HG02623 (cell line): ENCODE measurements around the gene KCNH5.

Experiments
- ATAC-seq: cut with Tn5 transposase; IDR thresholded peaks from one replicate; pipeline ENCODE4 v1.9.1; 2021; ENCODE audit warnings: moderate library complexity; ENCODE audit not compliant: unreplicated experiment

KCNH5 gene

DNA sequence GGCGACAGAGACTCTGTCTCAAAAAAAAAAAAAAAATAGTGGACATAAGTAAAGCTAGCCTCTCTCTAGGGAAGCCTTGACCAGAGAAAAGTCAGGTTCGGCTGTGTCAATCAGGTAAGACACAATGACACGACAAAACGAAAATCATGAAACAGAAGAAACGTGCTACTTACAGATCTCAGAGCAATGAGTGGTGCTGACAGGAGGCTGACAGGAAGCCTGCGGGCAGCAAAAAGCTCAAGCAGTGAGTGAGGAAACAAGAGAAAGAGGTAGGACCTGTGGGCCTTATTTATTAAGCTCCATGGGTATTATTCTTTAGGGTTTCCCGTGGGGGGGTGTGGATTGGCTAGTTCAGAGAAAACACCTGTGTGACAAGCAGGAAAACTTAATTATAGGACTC, 363.1 kb downstream of the KCNH5 start:
- ATAC-seq = no peak

DNA sequence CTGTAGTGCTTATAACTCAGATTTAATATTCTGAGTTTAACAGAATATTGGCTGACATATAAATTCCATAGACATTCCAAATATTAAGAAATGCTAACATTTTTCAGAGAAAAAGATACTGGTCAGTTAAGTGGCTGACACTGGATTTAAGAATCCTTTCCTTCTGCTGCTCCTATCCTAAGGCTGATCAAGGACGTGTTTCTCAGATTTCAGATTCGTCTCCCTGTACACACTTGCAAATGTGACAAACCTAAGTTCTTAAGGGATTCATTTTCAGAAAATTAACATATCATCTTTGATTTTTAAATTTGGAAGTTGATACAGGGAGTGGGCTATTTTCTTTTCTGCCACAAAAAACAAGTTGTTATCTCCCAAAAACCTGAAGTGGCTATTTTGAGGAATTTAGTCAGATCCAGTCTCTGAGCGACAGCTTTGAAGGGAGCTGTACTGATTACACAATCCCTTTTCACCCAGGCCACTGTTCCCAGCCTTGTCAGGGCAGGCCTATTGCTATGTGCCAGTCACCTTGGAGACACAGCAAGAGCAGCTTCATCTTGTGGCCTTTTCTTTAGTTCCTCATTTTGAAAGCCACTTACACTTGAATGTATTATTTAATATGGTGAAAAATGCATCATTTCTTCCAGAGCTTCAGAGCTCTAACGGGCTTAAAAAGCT, 370.6 kb downstream of the KCNH5 start:
- no peak for ATAC-seq

DNA sequence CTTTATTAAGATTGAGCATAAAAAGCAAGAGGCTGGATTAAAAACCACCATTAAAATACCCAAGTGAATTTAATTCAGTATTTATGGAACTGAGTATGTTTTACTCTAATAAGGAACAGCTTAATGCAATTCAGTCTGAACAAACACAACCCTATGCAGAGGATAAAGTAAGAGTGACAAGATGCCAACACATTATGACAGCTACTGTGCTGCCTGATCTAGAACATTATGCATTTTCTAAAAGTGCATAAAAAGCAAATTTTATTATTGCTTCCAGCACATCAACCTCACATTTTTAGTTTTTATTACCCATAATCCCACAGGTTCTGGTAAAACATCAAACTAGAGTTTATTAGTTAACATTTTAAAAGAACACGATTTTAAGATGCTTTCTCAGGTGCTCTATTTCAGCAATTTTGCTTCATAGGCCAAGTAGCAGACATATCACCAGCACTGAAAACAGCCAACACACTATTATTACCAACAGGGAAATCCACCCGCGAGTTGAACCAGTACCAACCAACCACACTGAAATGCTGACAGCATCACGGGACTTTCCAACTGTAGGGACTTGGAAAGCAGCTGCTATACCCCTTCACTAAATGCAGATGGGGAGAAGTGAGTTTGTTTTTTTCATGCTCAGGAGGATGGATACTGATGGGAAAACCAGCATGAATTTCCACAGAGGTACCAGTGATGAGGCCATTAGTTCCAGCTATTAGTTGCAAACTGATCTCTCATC, 372.1 kb downstream of the KCNH5 start:
- ATAC-seq = no peak

DNA sequence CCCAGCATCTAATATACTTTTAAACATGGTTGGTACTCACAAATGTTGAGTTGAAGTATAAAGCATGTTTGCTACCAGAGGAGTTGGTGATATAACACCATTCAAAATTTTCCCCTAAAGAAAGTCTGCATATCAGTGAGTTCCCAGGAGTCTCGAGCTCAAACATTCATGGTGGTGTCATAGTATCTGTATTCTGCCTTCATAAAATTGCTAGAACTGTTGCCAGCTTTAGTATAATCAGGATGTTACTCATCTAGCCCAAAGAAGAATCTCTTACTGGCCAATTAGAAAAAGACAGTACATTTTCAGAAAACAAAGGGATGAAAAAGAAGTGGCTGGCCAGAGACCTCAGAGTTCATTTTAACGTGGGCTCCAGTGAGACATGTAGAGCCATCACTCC, 374.7 kb downstream of the KCNH5 start:
- ATAC-seq = no peak

DNA sequence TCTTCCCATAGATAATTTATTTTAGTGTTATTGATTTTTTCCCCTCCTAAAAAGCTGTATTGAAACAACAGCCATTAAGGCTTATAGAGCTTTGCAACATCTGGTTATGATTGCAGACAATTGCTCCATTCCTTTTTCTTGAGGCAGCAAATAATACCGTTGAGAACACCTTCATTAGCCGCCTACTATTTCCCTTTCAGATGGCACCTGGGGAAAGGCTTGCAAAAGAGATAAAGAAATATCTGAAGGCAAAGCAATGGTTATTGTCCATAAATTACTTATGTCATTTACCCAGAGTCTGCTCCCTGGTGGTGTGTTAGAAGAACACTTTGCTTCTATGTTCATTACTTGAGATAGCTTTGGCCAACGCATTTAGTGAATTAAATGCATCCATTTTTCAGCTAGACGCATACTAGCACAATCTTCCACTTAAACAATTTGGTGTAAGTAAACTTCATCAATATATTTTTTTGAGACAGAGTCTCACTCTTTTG, 377.8 kb downstream of the KCNH5 start:
- ATAC-seq = no peak

DNA sequence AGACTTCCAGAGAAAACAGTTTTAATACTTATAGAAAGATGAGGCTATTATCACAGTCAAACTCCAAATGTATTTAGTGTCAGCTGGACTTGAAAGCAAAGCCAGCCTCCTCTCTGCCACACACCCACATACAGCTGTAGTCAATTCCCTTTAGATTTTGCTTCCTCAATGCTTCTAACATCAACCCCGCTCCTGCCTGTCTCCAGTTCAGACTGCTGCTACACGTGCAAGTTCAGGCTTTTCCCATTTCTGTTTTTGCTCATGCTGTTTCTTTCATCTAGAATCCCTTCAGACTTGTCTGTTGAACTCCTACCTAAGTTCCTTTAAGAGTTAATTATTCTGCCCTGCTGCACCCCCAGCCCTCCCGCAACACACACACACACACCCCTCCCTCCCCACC, 380.0 kb downstream of the KCNH5 start:
- ATAC-seq = no peak

DNA sequence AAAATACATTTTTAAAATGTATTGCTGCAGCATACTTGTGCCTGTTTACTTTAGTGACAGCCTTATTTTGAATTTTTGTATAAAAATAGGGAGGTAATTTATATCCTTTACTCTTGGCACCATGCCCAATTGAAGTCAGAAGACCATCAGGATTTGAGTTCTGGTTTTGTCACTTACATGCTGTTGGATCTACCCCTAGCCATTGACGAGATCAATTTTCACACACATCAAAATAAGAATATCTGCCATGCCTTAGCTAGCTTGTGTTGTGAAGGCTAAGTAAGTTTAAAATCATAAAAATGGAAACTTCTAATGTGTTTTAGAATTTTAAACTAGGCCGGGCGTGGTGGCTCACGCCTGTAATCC, 381.8 kb downstream of the KCNH5 start:
- no peak for ATAC-seq

DNA sequence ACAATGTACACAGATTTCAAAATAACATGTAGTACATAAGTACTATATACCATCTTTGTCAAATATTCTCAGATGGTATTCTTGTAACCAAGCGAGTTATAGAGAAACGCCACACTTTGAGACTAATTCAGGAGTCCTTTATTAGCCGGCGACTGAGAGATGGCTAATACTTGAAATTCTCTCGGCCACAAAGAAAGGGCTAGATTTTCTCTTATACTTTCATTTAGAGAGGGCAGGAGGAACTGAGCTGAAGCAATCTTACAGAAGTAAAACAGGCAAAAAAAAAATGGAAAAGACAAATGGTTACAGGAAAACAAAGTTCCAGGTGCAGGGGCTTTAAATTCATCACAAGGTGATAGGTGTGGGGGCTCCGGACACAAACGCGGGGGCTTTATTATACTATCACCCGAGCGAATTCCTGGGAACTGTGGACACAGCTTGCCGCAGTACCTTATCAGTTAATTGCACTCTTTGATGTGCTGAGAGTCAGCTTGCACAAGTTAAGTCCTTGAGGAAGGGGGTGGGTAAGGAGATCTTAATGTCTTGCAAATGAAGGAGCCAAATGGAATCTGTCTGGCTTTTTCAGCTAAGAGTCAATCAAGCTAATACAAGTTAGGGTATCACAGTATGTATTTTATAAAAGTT, 382.3 kb downstream of the KCNH5 start:
- ATAC-seq = no peak

DNA sequence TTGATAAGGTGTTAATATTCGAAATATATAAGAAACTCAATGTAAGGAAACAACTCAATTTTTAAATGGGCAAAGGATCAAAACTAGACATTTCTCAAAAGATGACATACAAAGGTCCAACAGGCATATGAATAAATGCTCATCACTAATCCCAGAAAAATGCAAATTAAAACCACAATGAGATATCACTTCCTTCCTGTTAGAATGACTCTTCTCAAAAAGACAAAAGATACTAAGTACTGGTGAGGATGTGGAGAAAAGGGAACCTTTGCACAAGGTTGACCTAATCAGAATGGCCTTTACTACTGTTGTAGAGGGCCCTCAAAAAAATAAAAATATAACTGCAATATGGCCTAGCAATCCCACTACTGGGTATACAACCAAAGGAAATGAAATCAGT, 383.4 kb downstream of the KCNH5 start:
- no peak for ATAC-seq

DNA sequence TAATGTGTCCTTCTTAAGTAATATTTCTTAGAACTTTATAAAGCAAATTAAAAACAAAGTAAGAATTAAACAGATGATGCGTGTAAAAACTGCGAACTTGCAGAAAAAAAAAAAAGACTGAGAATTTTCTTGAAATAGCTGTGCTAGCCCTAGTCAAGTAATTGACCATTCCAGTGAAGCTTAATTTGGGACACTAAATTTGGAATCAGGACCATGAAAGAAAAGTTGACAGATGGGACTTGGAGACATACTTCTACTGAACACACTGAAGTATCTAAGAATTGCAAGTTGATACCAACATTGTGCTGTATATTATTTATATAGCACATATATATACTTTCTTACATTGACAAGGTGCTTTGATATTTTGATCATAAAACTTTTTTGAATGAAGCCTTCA, 386.6 kb downstream of the KCNH5 start:
- ATAC-seq = no peak

DNA sequence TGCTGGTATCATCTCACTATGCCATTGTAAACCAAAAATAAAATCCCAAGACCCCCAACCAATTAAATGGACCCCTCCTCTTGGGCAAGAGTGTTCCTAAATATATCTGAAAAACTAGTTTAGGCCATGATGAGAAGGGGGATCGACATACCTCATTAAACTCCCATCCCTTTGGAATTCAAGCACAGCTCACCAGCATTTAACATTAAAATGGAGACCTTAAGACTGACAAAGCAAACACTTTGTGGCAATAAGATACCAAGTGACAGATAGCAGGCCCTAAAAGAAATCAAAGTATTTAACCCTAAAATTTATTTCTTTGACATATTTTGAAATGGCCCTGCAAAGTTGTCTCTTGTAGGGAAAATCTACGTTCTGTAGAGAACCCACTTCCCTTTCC, 387.9 kb downstream of the KCNH5 start:
- ATAC-seq = no peak

DNA sequence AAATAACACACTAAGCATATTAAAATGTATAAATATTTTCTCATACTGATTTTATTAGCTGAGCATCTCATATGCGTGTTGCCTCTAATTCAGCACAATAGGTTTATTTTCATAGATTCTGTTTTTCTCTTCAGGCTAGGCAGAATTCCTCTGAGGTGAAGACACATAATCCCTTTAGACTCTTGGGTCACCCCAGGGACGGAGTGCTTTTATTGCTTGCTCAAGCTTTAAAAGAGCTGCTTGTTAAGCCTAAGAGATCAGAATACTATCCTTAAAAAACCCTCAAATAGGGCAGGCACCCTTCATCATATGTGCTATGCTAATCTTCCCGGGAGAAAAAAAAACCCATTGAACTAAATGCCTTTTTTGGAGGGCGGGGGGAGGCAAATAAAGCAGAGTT, 390.1 kb downstream of the KCNH5 start:
- ATAC-seq = no peak

DNA sequence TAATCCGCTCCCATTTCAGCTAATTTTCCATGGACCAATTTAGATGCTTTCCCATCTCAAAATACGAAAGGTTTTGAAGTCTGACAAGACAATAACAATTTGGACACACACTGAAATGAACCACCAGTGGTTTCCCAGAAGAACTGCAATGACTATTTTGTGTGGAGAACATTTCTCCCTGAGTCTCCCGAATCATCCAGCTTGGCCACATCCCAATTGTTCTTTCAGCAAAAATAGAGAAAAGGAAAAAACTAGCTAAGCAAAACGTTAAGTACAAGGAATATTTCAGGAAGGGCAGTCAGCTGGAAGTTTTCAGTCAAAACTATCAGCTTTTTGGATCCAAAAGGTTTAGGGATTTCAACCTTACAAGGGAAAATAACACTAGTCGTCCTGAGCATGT, 390.6 kb downstream of the KCNH5 start:
- no peak for ATAC-seq
